ENCODE data around the gene FN1.

FN1 gene

DNA sequence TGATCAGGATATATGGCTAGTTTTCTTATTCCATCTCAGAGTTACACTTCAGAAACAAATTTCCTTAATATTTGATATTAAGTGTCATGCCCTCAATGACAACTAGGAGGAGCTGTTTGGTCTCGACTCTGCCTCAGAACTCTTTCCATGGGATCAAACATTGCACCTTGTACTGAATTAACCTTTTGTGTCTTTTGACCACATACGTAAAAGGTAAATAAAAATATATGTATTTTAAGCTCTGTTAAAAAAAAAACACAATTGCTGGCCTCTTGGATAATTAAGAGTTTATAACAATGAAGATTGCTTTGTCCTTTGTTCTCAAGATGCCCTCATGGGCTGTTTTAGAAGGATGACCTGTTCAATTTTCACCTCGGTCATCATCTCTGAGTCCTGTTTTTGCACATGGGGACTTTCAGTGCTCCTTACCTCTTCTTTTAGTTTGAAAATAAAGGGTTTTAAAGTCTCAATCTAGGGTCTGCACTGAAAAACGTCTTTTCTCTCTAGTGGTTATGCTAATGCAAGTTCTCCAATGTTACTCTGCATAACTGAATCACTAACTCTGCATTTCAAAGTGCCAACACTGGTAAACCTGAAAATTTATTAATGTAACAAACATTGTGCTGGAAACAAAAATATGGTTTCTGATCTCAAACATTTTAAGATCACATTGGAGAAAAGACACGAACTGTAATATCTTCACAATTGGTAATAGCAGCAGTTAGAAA, 18.8 kb upstream of the FN1 start:
- Histone ChIP-seq H3K9me3 (ENCODE audit: severe bottlenecking) (no peaks in the 10 kb centered on the region), H3K27me3 (ENCODE audit: insufficient read depth, poor library complexity, severe bottlenecking) (no peaks in the 10 kb centered on the region), H3K4me1 (ENCODE audit: insufficient read depth, poor library complexity, severe bottlenecking) (peaks cover 3% of the 10 kb centered on the region), H3K4me3 (ENCODE audit: severe bottlenecking) (no peak overlapping the region), H3K36me3 (ENCODE audit: low read depth) (no peaks in the 10 kb centered on the region), H3K27ac (ENCODE audit: poor library complexity, severe bottlenecking) (peak overlapping the region; percentile 9)
- TF ChIP-seq, protein P1, sequence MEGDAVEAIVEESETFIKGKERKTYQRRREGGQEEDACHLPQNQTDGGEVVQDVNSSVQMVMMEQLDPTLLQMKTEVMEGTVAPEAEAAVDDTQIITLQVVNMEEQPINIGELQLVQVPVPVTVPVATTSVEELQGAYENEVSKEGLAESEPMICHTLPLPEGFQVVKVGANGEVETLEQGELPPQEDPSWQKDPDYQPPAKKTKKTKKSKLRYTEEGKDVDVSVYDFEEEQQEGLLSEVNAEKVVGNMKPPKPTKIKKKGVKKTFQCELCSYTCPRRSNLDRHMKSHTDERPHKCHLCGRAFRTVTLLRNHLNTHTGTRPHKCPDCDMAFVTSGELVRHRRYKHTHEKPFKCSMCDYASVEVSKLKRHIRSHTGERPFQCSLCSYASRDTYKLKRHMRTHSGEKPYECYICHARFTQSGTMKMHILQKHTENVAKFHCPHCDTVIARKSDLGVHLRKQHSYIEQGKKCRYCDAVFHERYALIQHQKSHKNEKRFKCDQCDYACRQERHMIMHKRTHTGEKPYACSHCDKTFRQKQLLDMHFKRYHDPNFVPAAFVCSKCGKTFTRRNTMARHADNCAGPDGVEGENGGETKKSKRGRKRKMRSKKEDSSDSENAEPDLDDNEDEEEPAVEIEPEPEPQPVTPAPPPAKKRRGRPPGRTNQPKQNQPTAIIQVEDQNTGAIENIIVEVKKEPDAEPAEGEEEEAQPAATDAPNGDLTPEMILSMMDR (IDR thresholded peaks at IDR 0.05; ENCODE audit: poor library complexity, severe bottlenecking) = peak; percentile 91
- ATAC-seq (ENCODE audit: low read depth) (no peak), DNase-seq (ENCODE audit: low spot score) (no peak)

GRCh38 chr2:215452725-215453124, 16.9 kb upstream of the FN1 start:
- Histone ChIP-seq H3K4me1 (ENCODE audit: insufficient read depth, poor library complexity, severe bottlenecking) (peaks cover 7% of the 10 kb centered on the region), H3K27me3 (ENCODE audit: insufficient read depth, poor library complexity, severe bottlenecking) (no peaks in the 10 kb centered on the region), H3K4me3 (ENCODE audit: severe bottlenecking) (no peak overlapping the region), H3K36me3 (ENCODE audit: low read depth) (no peaks in the 10 kb centered on the region), H3K27ac (ENCODE audit: poor library complexity, severe bottlenecking) (no peak overlapping the region), H3K9me3 (ENCODE audit: severe bottlenecking) (no peaks in the 10 kb centered on the region)
- DNase-seq (ENCODE audit: low spot score) = no peak
- TF ChIP-seq, protein P1 (IDR thresholded peaks at IDR 0.05; ENCODE audit: poor library complexity, severe bottlenecking) = no peak
- ATAC-seq (ENCODE audit: low read depth) = no peak

DNA sequence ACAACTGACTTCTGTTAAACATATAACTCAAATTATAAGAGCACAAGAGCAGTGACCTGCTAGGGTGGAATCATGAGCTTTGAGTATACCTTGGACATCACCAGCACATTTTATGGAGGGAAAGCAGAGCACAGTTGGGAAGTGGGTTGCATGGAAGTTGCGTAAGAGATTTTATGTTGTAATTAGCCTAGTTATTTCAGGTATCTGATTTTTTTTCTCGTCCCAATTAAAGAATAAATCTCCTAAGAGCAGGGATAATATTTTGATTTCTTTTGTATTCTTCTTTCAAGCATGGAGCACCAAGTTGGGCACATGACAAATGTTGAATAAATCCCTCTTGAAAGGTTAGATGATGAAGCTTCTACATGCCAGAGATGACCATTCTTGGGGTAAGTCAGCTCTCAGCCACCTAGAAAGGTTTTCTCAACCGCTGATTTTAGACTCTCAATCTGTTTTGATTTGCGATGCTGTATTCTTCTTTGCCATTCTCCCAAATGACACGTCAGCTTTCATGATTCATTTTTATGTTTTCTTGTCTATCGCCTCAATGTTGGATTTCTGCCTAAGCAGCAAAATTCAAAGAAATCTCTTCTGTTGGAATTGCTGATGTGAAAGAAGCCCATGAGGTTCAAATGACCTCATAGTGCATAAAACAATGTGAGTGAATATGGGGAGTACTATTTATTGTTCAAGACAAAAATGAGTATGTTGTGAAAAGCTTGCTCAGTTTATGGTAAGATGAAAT, 15.3 kb upstream of the FN1 start:
- Histone ChIP-seq H3K9me3 (ENCODE audit: severe bottlenecking) (no peaks in the 10 kb centered on the region), H3K27ac (ENCODE audit: poor library complexity, severe bottlenecking) (no peak overlapping the region), H3K4me3 (ENCODE audit: severe bottlenecking) (no peak overlapping the region), H3K36me3 (ENCODE audit: low read depth) (no peaks in the 10 kb centered on the region), H3K27me3 (ENCODE audit: insufficient read depth, poor library complexity, severe bottlenecking) (no peaks in the 10 kb centered on the region), H3K4me1 (ENCODE audit: insufficient read depth, poor library complexity, severe bottlenecking) (peaks cover 12% of the 10 kb centered on the region)
- DNase-seq (ENCODE audit: low spot score) (no peak), ATAC-seq (ENCODE audit: low read depth) (no peak)
- TF ChIP-seq, protein P1 (IDR thresholded peaks at IDR 0.05; ENCODE audit: poor library complexity, severe bottlenecking) = no peak

- TF ChIP-seq, protein P1 (IDR thresholded peaks at IDR 0.05; ENCODE audit: poor library complexity, severe bottlenecking) = no peak
- peaks cover 12% of the 10 kb centered on the region for H3K4me1 ChIP-seq (ENCODE audit: insufficient read depth, poor library complexity, severe bottlenecking)
- ATAC-seq (ENCODE audit: low read depth) (no peak), DNase-seq (ENCODE audit: low spot score) (no peak)
- no peaks in the 10 kb centered on the region for H3K27me3 ChIP-seq (ENCODE audit: insufficient read depth, poor library complexity, severe bottlenecking)
- no peaks in the 10 kb centered on the region for H3K9me3 ChIP-seq (ENCODE audit: severe bottlenecking)
- H3K4me3 ChIP-seq (ENCODE audit: severe bottlenecking) = no peak overlapping the region
- no peak overlapping the region for H3K27ac ChIP-seq (ENCODE audit: poor library complexity, severe bottlenecking)
- no peaks in the 10 kb centered on the region for H3K36me3 ChIP-seq (ENCODE audit: low read depth)
Observed at GRCh38 chr2:215450188-215451011, 14.5 kb upstream of the FN1 start.
